ENCODE measurements around the gene PSME4. TPM values are rescaled to one million over a fixed set of nuclear protein-coding genes. Genes with fewer than 3 reads are reported as not detected.

PSME4 gene
- total RNA-seq, 1 donor from 2014 or later = 63.6 TPM

GRCh38 chr2:53911434-53912189 is 59.2 kb downstream of the PSME4 start:
- Histone ChIP-seq H3K27me3 (ENCODE audit: low read depth) (no peaks in the 10 kb centered on the region), H3K4me3 (no peak overlapping the region), H3K9me3 (replicated peaks) (no peaks in the 10 kb centered on the region), H3K4me1 (no peaks in the 10 kb centered on the region), H3K27ac (replicated peaks) (no peak overlapping the region), H3K36me3 (peaks cover 68% of the 10 kb centered on the region)
- no peak for TF ChIP-seq CTCF (IDR thresholded peaks at IDR 0.05; ENCODE audit: borderline replicate concordance)
- DNase-seq = no peak
- intact Hi-C loops (cut with micrococcal nuclease) = no loop called here

- H3K4me3 ChIP-seq = no peak overlapping the region
- intact Hi-C loops (cut with micrococcal nuclease) = no loop called here
- no peaks in the 10 kb centered on the region for H3K4me1 ChIP-seq
- H3K27ac ChIP-seq (replicated peaks) = no peak overlapping the region
- TF ChIP-seq CTCF (IDR thresholded peaks at IDR 0.05; ENCODE audit: borderline replicate concordance) = no peak
- no peaks in the 10 kb centered on the region for H3K9me3 ChIP-seq (replicated peaks)
- no peak for DNase-seq
- H3K27me3 ChIP-seq (ENCODE audit: low read depth) = no peaks in the 10 kb centered on the region
- peaks cover 78% of the 10 kb centered on the region for H3K36me3 ChIP-seq
Measured at GRCh38 chr2:53907582-53907981, 63.2 kb downstream of the PSME4 start.

- H3K27ac ChIP-seq (replicated peaks) = no peak overlapping the region
- H3K9me3 ChIP-seq (replicated peaks) = no peaks in the 10 kb centered on the region
- no peaks in the 10 kb centered on the region for H3K4me1 ChIP-seq
- no peak overlapping the region for H3K4me3 ChIP-seq
- intact Hi-C loops (cut with micrococcal nuclease) = no loop called here
- no peaks in the 10 kb centered on the region for H3K27me3 ChIP-seq (ENCODE audit: low read depth)
- H3K36me3 ChIP-seq = peaks cover 93% of the 10 kb centered on the region
- no peak for DNase-seq
- no peak for TF ChIP-seq CTCF (IDR thresholded peaks at IDR 0.05; ENCODE audit: borderline replicate concordance)
Measured at GRCh38 chr2:53905396-53905795, 65.4 kb downstream of the PSME4 start.

GRCh38 chr2:53903011-53903410 is 67.8 kb downstream of the PSME4 start:
- DNase-seq = no peak
- TF ChIP-seq CTCF (IDR thresholded peaks at IDR 0.05; ENCODE audit: borderline replicate concordance) = no peak
- Histone ChIP-seq H3K9me3 (replicated peaks) (no peaks in the 10 kb centered on the region), H3K4me1 (no peaks in the 10 kb centered on the region), H3K27ac (replicated peaks) (no peak overlapping the region), H3K36me3 (peaks cover 96% of the 10 kb centered on the region), H3K4me3 (no peak overlapping the region), H3K27me3 (ENCODE audit: low read depth) (no peaks in the 10 kb centered on the region)
- intact Hi-C loops (cut with micrococcal nuclease) = no loop called here

GRCh38 chr2:53901192-53901591 is 69.6 kb downstream of the PSME4 start:
- DNase-seq = no peak
- H3K36me3 ChIP-seq = peaks cover 96% of the 10 kb centered on the region
- H3K9me3 ChIP-seq (replicated peaks) = no peaks in the 10 kb centered on the region
- TF ChIP-seq CTCF (IDR thresholded peaks at IDR 0.05; ENCODE audit: borderline replicate concordance) = no peak
- no peak overlapping the region for H3K4me3 ChIP-seq
- H3K27me3 ChIP-seq (ENCODE audit: low read depth) = no peaks in the 10 kb centered on the region
- intact Hi-C loops (cut with micrococcal nuclease) = no loop called here
- peaks cover 12% of the 10 kb centered on the region for H3K4me1 ChIP-seq
- no peak overlapping the region for H3K27ac ChIP-seq (replicated peaks)

All from left ventricle myocardium inferior (tissue), 1 donor.